ENCODE data around the gene WWC1.
"Not testable (repeated sequence)": the region's sequence is repeated elsewhere in the genome, so short reads cannot be mapped to it uniquely, and the experiment has no call there.

Gene WWC1

GRCh38 chr5:168339109-168339771 is 47.8 kb downstream of the WWC1 start:
- DNase-seq: no peak

GRCh38 chr5:168339772-168340140 is 48.3 kb downstream of the WWC1 start:
- DNase-seq: not testable (repeated sequence)

GRCh38 chr5:168340487-168340886 is 49.0 kb downstream of the WWC1 start:
- no peak for DNase-seq

GRCh38 chr5:168341178-168341577 is 49.7 kb downstream of the WWC1 start:
- DNase-seq: no peak

- DNase-seq: no peak
Measured at GRCh38 chr5:168342151-168342825, 50.8 kb downstream of the WWC1 start.

GRCh38 chr5:168342985-168343384 is 51.5 kb downstream of the WWC1 start:
- no peak for DNase-seq

GRCh38 chr5:168346417-168346816 is 55.0 kb downstream of the WWC1 start:
- DNase-seq: no peak

GRCh38 chr5:168347368-168348083 is 56.1 kb downstream of the WWC1 start:
- DNase-seq: no peak

GRCh38 chr5:168348084-168348414 is 56.6 kb downstream of the WWC1 start:
- no peak for DNase-seq

- DNase-seq: no peak
Measured at GRCh38 chr5:168350315-168350714, 58.9 kb downstream of the WWC1 start.

- DNase-seq: no peak
Measured at GRCh38 chr5:168353216-168353957, 61.9 kb downstream of the WWC1 start.

- no peak for DNase-seq
Measured at GRCh38 chr5:168354397-168354796, 63.0 kb downstream of the WWC1 start.

GRCh38 chr5:168356171-168356570 is 64.7 kb downstream of the WWC1 start:
- DNase-seq: no peak

GRCh38 chr5:168356592-168356991 is 65.1 kb downstream of the WWC1 start:
- DNase-seq: no peak

GRCh38 chr5:168357876-168358275 is 66.4 kb downstream of the WWC1 start:
- DNase-seq: no peak

- no peak for DNase-seq
Measured at GRCh38 chr5:168359820-168360460, 68.5 kb downstream of the WWC1 start.

GRCh38 chr5:168360521-168361285 is 69.3 kb downstream of the WWC1 start:
- no peak for DNase-seq

- DNase-seq: no peak
Measured at GRCh38 chr5:168362097-168362885, 70.8 kb downstream of the WWC1 start.

- no peak for DNase-seq
Measured at GRCh38 chr5:168364151-168364661, 72.8 kb downstream of the WWC1 start.

- no peak for DNase-seq
Measured at GRCh38 chr5:168364750-168365550, 73.5 kb downstream of the WWC1 start.
